GM21619 (cell line): Measurements from ENCODE around the gene PRSS38.

ENCODE experiments used
- ATAC-seq: cut with Tn5 transposase; IDR thresholded peaks from one replicate; pipeline ENCODE4 v1.9.1; 2021; ENCODE audit not compliant: unreplicated experiment

The PRSS38 gene

GRCh38 chr1:227815468-227816409 is at the start of gene PRSS38:
PRSS38 (plus strand) TSS chr1:227815675; CDS start chr1:227815717, 42 bp downstream.
- ATAC-seq, result no peak

- ATAC-seq, result peak; percentile 42
These were observed 49.4 kb upstream of the PRSS38 start for GRCh38 chr1:227766015-227766634.

- no peak for ATAC-seq
These were observed 48.7 kb upstream of the PRSS38 start for GRCh38 chr1:227766653-227767277.

GRCh38 chr1:227767401-227768124 is 47.9 kb upstream of the PRSS38 start:
- ATAC-seq, result no peak

GRCh38 chr1:227768125-227768439 is 47.4 kb upstream of the PRSS38 start:
- ATAC-seq, result no peak

GRCh38 chr1:227768640-227769039 is 46.8 kb upstream of the PRSS38 start:
- ATAC-seq, result no peak

- no peak for ATAC-seq
These were observed 46.2 kb upstream of the PRSS38 start for GRCh38 chr1:227769047-227769935.

GRCh38 chr1:227769936-227770494 is 45.5 kb upstream of the PRSS38 start:
- no peak for ATAC-seq

- no peak for ATAC-seq
These were observed 44.7 kb upstream of the PRSS38 start for GRCh38 chr1:227770812-227771211.

- no peak for ATAC-seq
These were observed 44.1 kb upstream of the PRSS38 start for GRCh38 chr1:227771326-227771725.

- ATAC-seq, result no peak
These were observed 43.7 kb upstream of the PRSS38 start for GRCh38 chr1:227771771-227772170.

- ATAC-seq, result no peak
These were observed 41.9 kb upstream of the PRSS38 start for GRCh38 chr1:227773558-227773957.

GRCh38 chr1:227774051-227774731 is 41.3 kb upstream of the PRSS38 start:
- no peak for ATAC-seq

GRCh38 chr1:227774821-227775661 is 40.4 kb upstream of the PRSS38 start:
- no peak for ATAC-seq

GRCh38 chr1:227775841-227776240 is 39.6 kb upstream of the PRSS38 start:
- ATAC-seq, result no peak

- no peak for ATAC-seq
These were observed 39.1 kb upstream of the PRSS38 start for GRCh38 chr1:227776331-227776771.

GRCh38 chr1:227777156-227777555 is 38.3 kb upstream of the PRSS38 start:
- ATAC-seq, result no peak

- ATAC-seq, result no peak
These were observed 37.8 kb upstream of the PRSS38 start for GRCh38 chr1:227777646-227778045.
